COLO829 (cell line): Measurements from ENCODE around the gene ELF1.
A peak's percentile ranks its signal among the peaks of the same experiment; 100 is the strongest.
"Not testable (repeated sequence)": the region's sequence is repeated elsewhere in the genome, so short reads cannot be mapped to it uniquely, and the experiment has no call there.

Experiments
- DNase-seq: peaks from one replicate; pipeline ENCODE4 v3.0.0; 2012; ENCODE audit warnings: low spot score

Gene ELF1

DNA sequence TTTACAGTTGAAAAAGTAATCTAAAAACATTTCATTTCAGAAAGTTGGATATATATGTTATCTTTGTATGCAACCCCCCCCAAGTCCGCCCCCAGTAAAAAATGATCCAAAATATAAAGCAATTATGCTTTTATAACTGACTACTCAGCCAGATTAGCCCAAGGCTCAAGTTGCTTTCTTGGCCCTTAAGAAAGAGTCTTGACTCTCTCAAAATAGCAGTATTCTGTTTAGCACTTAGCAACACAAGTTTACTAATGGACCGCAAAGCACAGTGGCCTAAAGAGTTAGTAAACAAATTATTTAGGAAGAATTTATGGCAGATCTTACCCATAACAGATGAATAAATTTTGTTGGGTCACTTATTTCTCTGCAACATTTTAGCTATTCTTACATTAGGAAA is 86.9 kb downstream of the ELF1 start:
- no peak for DNase-seq

DNA sequence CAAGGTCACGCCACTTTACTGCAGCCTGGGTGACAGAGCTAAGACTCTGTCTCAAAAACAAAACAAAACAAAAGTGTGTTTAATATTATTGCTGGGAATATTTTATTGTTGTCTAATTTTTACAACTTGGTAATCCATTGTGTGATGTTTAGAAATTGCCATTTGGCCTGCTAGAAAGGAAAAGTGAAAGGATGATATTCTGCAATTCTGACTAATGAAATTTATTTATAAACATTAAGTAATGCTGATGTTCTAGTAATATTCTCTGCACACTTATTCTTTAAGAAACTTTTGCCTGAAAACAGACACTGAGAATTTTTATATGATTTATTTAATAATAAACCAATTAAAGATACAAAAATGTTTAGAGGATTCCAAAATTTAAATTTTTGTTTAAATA is 87.4 kb downstream of the ELF1 start:
- DNase-seq: no peak

GRCh38 chr13:40929883-40930282 is 89.2 kb downstream of the ELF1 start:
- DNase-seq: not testable (repeated sequence)

DNA sequence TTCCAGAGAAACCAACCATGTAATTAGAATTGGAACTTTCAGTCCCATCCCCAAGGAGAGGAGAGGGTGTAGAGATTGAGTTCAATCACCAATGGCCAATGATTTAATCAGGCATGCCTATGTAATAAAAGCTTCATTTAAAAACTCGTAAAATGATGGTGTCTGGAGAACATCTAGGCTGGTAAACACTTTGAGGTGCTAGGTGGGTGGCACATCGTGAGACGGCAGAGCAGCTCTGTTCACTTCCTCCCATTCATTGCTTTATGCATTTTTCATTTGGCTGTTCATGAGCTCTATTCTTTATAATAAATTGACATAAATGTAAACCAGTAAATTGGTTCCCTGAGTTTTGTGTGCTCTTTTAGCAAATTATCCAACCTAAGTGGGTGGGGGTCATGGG is 90.1 kb downstream of the ELF1 start:
- no peak for DNase-seq

DNA sequence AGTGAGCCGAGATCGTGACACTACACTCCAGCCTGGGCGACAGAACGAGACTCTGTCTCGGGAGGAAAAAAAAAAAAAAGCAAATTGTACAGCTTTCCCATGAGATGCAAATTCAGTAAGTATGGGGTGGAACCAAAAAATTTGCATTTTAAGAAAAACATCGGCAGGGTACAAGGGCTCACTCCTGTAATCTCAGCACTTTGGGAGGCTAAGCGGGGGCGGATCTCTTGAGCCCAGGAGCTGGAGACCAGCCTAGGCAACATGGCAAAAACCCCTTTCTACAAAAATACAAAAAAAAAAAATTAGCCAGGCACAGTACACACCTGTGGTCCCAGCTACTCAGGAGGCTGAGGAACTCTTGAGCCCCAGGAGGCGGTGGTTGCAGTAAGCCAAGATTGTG is 91.2 kb downstream of the ELF1 start:
- DNase-seq: no peak

DNA sequence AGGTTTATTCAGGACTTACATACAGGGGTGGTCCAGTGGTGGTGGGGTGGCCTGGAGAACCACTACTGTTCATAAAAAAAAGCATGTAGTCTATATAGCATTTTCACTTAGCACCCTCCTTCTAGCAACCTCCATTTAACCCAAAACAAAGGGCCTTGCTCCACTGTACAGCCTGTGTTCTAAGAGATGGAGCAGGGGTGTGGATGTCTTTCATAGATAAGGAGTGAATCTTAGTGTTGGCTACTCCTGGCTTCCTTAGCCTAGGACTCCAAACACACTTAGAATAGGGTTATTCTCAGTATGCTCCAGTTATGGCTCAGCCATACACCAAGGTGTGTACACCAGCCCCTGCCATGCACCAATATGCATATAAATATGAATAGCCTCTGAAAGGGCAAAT is 95.2 kb downstream of the ELF1 start:
- DNase-seq: no peak

DNA sequence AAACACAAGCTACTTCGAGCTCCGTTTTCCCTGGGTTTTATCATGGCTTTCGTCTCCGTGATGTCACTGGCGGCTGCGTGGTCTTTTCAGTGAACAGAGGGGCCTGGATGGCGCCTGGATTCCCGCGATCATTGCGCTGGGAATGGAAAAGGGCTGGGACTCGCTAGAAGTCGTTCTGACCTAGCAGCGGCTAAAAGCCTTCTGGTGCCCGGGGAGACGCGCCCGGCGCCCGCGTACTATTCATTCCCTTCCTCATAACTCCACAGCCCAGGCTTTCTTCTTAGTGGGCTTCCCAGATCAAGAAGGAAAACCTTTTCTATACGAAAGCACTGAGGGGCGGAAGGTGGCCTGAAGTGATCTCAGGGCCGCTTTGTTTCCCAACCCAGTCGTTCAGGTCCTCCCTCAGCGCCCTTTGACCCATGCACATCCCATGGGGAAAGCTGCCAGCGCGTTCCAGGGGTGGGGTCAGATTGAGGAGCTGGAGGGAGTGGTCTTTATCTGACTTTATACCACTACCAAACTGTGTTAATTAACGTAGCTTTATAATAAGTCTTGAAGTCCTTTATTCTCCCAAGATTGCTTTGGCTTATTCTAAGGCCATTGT is 96.6 kb downstream of the ELF1 start:
- DNase-seq: no peak

DNA sequence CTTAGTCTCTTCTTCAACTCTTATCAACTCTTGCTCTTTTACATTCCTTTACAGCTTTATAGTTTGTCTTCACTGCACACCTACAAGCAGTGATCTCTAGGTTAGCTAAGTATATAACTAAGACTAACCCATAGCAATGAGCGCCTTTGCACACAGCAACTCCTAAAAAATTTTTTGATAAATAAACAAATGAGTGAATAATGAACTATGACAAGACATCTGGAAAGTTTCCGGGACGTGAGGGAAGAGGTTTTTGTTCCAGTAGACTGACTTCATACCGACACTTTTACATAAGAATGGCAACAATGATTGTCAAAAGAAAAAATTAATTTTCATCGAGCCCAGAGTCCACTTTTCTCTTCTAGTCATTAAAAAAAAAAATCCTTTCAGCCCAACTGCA is 98.3 kb downstream of the ELF1 start:
- no peak for DNase-seq

GRCh38 chr13:40919901-40920300 is 99.2 kb downstream of the ELF1 start:
- not testable (repeated sequence) for DNase-seq

- no peak for DNase-seq
Observed at GRCh38 chr13:40916207-40916998, 102.7 kb downstream of the ELF1 start.

- DNase-seq: not testable (repeated sequence)
Observed at GRCh38 chr13:40914863-40915262, 104.3 kb downstream of the ELF1 start.

- DNase-seq: no peak
Observed at GRCh38 chr13:40911341-40911740, 107.8 kb downstream of the ELF1 start.

GRCh38 chr13:40910324-40911050 is 108.6 kb downstream of the ELF1 start:
- peak; percentile 32 for DNase-seq

DNA sequence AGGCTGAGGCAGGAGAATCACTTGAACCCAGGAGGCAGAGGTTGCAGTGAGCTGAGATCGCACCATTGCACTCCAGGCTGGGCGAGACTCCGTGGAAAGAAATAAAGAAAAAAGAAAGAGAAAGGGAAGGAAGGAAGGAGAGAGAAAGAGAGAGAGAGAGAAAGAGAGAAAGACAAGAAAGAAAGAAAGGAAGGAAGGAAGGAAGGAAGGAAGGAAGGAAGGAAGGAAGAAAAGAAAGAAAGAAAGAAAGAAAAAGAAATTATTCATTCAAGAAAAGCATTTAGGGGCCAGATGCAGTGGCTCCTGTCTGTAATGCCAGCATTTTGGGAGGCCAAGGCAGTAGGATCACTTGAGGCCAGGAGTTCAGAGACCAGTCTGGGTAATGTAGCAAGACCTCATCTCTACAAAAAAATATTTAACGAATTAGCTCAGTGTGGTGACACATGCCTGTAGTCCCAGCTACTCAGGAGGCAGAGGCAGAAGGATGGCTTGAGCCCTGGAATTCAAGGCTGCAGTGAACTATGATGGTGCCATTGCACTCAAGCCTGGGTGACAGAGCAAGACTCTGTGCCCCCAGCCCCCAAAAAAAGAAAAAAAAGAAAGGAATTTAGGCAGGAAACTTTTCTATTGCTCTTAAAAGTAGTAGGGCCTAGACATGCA is 109.4 kb downstream of the ELF1 start:
- DNase-seq: not testable (repeated sequence)

GRCh38 chr13:40908546-40908945 is 110.6 kb downstream of the ELF1 start:
- DNase-seq: no peak

- DNase-seq: not testable (repeated sequence)
Observed at GRCh38 chr13:40901032-40901431, 118.1 kb downstream of the ELF1 start.

DNA sequence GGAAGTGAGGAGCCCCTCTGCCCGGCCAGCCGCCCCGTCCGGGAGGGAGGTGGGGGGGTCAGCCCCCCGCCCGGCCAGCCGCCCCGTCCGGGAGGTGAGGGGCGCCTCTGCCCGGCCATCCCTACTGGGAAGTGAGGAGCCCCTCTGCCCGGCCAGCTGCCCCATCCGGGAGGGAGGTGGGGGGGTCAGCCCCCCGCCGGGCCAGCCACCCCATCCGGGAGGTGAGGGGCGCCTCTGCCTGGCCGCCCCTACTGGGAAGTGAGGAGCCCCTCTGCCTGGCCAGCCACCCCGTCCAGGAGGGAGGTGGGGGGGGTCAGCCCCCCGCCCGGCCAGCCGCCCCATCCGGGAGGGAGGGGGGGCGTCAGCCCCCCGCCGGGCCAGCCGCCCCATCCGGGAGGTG is 118.5 kb downstream of the ELF1 start:
- not testable (repeated sequence) for DNase-seq

DNA sequence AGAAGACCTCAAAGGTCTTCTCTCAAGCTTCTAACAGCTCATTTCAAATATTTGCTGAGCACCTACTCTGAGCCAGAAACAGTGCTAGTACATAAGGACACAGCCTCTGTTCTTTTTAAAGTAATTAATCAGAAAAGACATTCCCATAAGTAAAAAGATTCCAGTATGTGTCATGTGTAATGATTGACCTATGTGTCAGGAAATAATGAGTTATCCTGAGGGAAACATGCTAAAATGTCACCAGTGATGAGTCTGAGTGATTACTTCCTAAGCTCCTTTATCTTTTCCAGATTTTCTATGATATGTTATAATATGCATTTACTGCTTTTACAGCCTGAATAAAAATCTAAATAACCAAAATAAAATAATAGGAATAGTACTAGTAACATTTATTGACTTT is 122.1 kb downstream of the ELF1 start:
- no peak for DNase-seq

DNA sequence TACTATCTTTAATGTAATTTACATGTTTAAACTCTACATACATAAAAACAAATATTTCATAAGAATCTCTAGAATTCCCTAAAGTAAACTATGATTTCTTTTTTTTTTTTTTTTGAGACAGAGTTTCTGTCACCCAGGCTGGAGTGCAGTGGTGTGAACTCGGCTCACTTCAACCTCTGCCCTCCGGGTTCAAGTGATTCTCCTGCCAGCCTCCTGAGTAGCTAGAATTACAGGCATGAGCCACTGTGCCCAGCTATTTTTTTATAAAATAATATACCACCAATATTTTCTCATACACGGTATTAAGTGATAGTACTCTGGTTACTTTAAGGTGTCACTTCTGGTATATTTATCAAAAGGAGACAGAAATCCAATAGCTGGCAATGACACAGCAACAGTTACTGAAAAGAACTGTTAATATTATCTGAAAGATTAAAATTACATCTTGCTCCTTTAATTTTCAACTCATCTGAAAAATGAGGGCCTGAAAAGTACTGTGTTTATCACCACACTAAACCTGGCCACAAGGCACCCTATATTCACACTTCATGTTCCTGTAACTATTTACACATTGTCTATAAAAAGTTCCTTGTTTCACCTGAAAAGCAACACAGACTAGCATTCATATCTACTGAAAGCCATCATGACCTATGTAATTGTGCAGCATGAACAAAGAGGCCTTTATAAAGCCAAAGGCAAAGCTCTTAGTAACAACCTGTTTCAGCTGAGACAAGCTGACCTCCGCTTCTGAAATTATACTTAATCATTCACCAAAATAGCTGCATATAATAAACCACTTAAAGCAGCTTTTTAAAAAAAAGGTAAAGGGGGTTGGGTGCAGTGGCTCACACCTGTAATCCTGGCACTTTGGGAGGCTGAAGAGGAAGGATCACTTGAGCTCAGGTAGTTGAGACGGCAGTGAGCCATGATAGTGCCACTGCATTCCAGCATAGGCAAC is 123.6 kb downstream of the ELF1 start:
- peak; percentile 59 for DNase-seq

- DNase-seq: not testable (repeated sequence)
Observed at GRCh38 chr13:40893573-40893972, 125.5 kb downstream of the ELF1 start.

- no peak for DNase-seq
Observed at GRCh38 chr13:40886017-40886416, 133.1 kb downstream of the ELF1 start.
